HT-29 (cell line): ENCODE measurements around the gene ATP10A. TPM values are rescaled to one million over a fixed set of nuclear protein-coding genes. Genes with fewer than 3 reads are reported as not detected.
"Not testable (repeated sequence)": the region's sequence is repeated elsewhere in the genome, so short reads cannot be mapped to it uniquely, and the experiment has no call there.

Experiments
- DNase-seq: peaks from one replicate; pipeline ENCODE4 v3.0.0-alpha.2; 2015; ENCODE audit warnings: low spot score
- total RNA-seq: library from RNA; depleted of rRNA; stranded (reverse); fragments of >200 nt; shearing (Covaris generic); gene quantifications from 2 replicates; pipeline ENCODE4 v1.2.3, GENCODE V29; 2014

The ATP10A gene
- total RNA-seq, 1 experiment from 2014 or later, result not detected

DNA sequence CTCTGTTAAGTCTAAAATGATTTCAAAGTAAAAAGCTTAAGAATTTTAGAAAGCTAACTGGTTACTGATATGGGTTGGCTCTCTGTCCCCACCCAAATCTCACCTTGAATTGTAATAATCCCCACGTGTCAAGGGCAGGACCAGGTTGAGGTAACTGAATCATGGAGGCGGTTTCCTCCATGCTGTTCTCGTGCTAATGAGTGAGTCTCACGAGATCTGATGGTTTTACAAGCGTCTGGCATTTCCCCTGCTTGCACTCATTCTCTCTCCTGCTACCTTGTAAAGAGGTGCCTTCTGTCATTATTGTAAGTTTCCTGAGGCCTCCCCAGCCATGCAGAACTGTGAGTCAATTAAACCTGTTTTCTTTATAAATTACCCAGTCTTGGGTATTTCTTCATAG lies 7.1 kb downstream of the ATP10A start:
- not testable (repeated sequence) for DNase-seq

DNA sequence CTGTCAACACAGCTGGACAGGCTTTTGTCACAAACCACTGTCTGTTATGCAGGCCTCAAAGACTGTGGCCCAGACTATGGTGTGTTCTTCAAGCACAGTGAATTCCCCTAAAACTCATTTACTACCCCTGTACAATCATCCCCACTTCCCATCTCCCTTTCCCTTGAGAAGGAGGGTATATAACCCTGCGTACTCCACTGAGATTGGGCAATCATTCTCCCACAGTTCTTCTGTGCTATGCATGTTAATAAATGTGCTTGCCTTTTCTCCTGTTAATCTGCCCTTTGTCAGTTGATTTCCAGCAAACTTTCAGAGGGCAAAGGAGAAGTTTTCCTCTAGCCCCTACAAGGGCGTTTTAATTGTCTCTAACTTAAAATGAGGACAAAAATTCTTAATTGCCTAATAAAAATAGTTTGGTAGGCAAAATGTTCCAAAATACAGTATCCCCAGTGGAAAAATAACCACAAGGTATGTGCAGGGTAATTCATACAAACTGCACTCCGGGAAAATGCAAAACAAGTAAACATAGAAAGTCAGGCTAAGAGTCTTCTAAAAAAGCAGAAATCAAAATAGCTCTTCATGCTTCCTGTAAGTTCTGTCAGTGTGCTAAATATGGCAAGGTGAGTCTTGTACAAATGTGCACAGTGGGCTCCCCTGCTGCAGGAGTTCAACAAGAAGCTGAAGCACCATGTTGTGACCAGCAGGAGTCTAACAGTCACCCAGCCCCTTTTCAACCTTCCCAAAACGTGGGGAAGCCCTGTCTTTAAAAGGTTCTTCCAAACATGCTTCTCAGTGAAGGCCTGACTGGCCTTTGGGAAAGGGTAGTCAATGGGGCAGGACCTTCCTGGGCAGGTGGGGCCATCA lies 10.2 kb downstream of the ATP10A start:
- DNase-seq, result no peak

GRCh38 chr15:25852027-25852426 lies 11.1 kb downstream of the ATP10A start:
- DNase-seq, result no peak

DNA sequence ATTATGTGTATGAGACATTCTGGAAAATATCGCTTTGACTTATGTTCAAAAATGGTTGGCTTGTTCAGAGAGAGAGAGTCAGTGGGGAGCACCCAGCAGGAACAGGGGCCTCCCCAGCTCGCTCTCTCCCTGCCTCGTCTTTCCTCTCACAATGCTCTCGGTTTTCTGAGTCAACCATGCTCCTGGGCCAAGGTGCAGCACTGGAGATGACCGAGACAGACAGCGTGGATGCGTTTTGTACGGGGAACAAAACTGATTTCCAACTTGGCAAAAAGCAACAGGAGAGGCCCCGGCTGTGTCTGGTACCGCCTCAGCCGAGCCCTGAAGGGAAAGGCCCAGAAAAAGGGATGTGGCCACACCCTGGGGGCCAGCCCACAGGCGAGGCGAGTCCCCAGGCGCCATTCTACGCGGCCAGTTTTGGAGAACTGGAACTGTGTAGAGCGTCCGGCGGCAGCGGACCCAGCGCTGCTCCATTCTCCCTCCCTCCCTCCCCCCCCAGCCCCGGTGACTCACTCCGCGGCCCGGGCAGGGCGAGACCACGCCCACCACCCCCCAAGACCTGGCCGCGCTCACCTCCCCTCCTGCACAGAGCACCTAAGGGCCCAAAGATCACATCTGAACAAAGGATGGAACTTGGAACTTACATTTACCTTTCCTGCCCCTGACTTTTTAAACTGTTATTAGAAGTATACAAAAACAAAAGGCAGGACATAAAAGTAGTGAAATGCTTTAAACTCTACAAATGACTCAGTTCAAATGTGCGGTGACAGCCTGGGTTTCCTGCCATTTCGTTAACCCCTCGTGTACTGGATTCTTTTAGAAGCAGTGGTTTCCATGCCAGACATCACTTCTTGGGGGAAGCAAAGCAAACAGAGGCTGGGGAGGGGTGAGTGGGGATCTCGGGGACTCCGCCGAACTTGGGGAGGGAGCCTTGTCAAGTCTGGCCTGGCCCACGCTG lies 12.7 kb downstream of the ATP10A start:
- no peak for DNase-seq

DNA sequence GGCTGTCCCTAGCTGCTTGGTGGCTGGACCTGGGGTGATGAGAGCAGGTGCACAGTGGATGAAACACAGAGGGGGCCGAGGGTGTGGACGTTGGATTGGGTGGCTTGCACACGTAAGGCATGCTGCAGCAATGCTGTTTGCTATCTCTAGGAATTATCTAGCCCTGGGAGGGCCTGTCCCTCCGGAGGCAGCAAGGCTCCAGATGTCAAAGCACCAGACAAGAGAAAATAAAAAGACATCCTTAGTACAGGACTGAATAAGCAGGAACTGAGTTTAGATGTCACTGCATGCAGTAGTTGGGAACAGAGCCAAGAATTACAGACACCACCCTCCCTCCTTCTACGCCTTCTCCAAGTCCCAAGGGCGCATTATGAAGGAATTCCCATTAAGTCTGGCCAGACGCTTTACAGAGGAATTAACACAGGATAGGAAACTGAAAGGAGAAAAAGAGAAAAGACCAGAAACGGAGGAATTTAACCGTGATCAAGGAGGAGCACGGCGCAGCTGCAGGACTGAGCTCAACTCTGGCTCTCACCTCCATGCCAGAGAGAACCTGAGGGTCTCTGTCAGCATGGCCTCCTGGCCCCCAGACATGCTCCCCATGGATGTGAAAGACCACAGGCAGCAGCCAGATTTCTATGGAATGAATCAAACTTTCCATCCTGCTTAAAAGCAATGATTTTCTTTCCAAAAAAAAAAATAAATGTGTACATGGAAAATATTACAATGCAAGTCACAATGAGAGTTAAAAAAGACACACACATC lies 13.8 kb downstream of the ATP10A start:
- peak; percentile 41 for DNase-seq

DNA sequence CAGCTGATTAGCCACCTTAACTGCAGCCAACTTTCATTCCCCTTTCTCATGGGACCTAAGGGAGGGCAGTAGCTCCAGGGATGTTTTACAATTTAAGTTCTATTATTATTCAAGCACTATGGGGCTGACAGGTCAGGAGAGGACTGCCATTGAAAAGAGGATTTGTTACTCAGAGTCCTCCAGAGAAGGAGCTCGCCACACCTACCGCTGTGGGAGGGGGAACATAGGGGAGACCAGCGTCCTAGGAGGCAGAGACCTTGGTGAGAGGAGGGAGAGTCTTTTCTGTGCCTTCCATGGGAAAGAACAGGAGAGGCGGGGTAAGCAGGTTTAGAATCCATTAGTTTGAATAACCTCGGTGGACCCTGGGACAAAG lies 14.4 kb downstream of the ATP10A start:
- DNase-seq, result no peak

DNA sequence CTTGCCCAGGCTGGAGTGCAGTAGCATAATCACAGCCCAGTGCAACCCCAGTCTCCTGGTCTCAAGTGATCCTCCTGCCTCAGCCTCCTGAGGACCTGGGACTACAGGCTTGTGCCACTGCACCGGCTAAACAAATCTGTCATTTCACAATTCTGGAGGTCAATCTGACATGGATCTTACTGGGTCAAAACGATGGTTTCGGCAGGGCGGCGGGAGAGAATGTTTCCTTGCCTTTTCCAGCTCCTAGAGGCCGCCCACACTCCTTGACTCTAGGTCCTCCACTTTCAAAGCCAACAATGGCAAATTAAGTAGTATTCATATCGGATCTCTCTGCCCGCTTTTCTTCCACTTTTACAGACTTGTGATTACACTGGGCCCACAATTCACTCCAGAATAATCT lies 14.8 kb downstream of the ATP10A start:
- no peak for DNase-seq

- DNase-seq, result no peak
Observed at GRCh38 chr15:25847051-25847450, 16.1 kb downstream of the ATP10A start.

GRCh38 chr15:25846377-25846776 lies 16.8 kb downstream of the ATP10A start:
- DNase-seq, result no peak

GRCh38 chr15:25844981-25845680 lies 18.0 kb downstream of the ATP10A start:
- no peak for DNase-seq

DNA sequence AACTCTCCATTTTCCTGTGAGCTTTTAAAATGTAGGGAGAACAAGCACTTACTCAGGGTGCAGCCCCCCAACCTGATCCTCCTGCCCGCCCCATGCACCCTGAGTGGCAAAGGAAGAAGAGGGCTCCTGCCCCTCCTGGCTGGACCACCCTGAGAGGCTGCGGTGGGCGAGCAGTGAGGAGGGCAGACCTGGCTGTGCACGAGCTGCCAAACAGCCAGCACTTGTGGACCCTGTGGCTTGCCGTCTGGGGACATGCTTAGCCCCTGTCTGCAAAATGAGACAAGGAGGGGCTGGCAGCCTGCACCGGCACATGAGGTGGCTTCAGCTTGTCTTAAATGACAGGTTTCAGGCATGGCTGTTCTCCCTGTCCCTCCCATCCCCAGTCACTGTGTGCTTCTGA lies 18.6 kb downstream of the ATP10A start:
- DNase-seq, result no peak

- no peak for DNase-seq
Observed at GRCh38 chr15:25844076-25844475, 19.1 kb downstream of the ATP10A start.

DNA sequence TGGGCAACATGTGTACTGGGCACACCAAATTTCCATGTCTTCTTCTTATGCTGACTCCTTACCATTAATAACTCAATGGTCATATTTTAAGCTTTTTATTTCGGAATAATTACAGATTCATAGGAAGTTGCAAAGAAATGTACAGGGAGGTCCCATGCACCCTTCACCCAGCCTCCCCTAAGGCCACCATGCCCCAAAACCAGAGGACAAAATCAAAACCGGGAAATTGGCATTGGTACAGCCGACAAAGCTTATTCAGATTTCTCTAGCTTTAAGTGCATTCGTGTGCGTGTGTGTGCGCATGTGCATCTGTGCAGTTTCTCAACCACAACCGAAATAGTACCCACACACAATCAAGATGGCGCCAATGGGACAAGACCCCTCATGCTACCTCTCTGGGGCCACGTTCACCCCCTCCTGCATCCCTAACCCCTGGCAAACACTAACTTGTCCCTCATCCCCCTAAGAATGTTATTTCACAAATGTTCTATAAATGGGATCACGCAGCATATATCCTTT lies 23.4 kb downstream of the ATP10A start:
- DNase-seq, result no peak

DNA sequence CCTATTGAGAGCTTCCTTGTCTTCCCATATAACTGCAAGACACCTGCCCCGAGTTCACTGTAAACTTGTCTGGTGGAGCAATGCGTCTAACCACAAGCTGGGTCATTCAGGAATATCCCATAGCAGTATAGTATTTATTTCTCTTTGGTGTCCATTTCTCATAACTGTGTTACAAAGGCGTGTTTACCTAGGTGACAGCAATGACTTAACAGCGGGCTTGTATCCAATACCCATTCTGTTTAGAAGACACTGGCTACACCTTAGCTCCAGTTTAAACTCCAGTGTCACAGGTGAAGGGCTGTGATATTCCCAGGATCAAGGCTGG lies 24.3 kb downstream of the ATP10A start:
- DNase-seq, result no peak

DNA sequence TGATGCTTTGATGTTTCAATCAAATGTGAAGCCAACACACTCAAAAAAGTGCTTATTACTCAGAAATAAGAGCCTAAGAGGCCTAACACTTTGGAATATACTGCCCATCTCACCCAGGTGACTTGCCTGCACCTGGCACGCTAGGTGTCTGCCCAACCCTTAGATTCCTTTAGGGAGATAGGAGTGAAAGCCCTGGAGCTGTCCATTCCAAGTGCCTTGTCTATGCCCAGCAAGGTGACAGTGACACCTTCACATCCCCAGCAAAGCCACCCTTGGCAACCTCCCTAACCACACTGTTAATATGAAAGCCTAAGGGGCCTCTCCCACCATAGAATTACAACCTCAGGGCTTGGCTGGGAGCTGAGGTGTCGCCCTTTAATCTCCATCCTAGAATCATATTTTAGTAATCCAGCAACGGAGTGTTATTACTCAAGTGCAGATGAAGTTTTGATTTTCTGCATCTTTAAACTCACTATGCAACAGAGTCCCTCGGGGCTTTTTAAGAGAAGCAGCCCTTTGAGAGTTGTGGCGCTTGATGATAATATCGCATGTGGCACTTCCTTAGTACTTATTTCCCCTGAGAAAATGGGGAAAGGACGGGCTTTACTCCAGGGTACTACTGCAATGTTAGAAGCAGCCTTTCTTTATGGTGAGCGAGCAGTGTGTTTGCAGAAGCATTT lies 24.8 kb downstream of the ATP10A start:
- no peak for DNase-seq

GRCh38 chr15:25832158-25832557 lies 31.0 kb downstream of the ATP10A start:
- DNase-seq, result no peak

- no peak for DNase-seq
Observed at GRCh38 chr15:25830844-25831451, 32.2 kb downstream of the ATP10A start.

GRCh38 chr15:25829073-25829472 lies 34.1 kb downstream of the ATP10A start:
- no peak for DNase-seq

GRCh38 chr15:25825207-25825606 lies 37.9 kb downstream of the ATP10A start:
- DNase-seq, result no peak

DNA sequence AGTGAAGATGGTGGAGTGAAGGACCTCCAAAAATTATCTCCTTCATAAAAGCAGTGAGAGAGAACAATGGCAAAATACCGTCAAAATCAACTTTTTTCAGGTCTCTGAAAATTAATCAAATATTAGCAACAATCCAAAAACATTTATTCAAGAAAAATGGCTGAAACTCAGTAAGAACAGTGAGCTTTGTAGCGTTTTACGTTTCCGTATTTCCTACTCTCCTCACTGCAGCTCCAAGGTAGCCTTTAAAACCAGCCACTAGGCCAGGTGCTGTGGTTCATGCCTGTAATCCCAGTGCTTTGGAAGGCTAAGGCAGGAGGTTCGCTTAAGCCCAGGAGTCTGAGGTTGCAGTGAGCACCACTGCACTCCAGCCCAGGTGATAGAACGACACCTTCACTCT lies 38.5 kb downstream of the ATP10A start:
- DNase-seq, result no peak
